MM.1S (cell line): Measurements from ENCODE around the gene MEAK7.

Experiments
- DNase-seq: peaks from one replicate; pipeline ENCODE4 v3.0.0-alpha.2; 2015
- H2AFZ ChIP-seq: fragments of 300-600 bp; sonication (generic); 2 replicates; pipeline ENCODE4 v1.6.0; 2016; ENCODE audit warnings: antibody characterized with exemption, low read length
- H3F3A ChIP-seq: fragments of 300-600 bp; sonication (generic); 2 replicates; pipeline ENCODE4 v1.6.1; 2016; ENCODE audit warnings: mild to moderate bottlenecking, antibody characterized with exemption, low read length, moderate library complexity, mixed read lengths; ENCODE audit not compliant: insufficient read depth
- H3K27ac ChIP-seq: fragments of 300-600 bp; sonication (generic); 2 replicates; pipeline ENCODE4 v1.5.1; 2016; ENCODE audit warnings: mild to moderate bottlenecking, low read length
- H3K27me3 ChIP-seq: fragments of 300-600 bp; sonication (generic); replicated peaks from 2 replicates; pipeline ENCODE4 v1.6.0; 2016; ENCODE audit warnings: low read length; ENCODE audit not compliant: insufficient read depth
- H3K36me3 ChIP-seq: fragments of 300-600 bp; sonication (generic); replicated peaks from 2 replicates; pipeline ENCODE4 v1.6.1; 2016; ENCODE audit warnings: mild to moderate bottlenecking, low read length, mixed read lengths; ENCODE audit not compliant: insufficient read depth
- H3K4me1 ChIP-seq: fragments of 300-600 bp; sonication (generic); 2 replicates; pipeline ENCODE4 v1.6.1; 2016; ENCODE audit warnings: low read length, mixed read lengths
- H3K4me2 ChIP-seq: fragments of 300-600 bp; sonication (generic); 2 replicates; pipeline ENCODE4 v1.6.0; 2016; ENCODE audit warnings: low read depth, low read length
- H3K4me3 ChIP-seq: fragments of 300-600 bp; sonication (generic); 2 replicates; pipeline ENCODE4 v1.5.1; 2016; ENCODE audit warnings: low read length, mixed read lengths
- H3K79me2 ChIP-seq: fragments of 300-600 bp; sonication (generic); 2 replicates; pipeline ENCODE4 v1.6.1; 2016; ENCODE audit warnings: mixed run types, low read length, mixed read lengths
- H3K9ac ChIP-seq: fragments of 300-600 bp; sonication (generic); 2 replicates; pipeline ENCODE4 v1.6.1; 2016; ENCODE audit warnings: low read length, mixed read lengths
- H3K9me2 ChIP-seq: fragments of 300-600 bp; sonication (generic); replicated peaks from 2 replicates; pipeline ENCODE4 v1.6.1; 2016; ENCODE audit warnings: mild to moderate bottlenecking, low read length, mixed read lengths; ENCODE audit not compliant: insufficient read depth
- H3K9me3 ChIP-seq: fragments of 300-600 bp; sonication (generic); replicated peaks from 2 replicates; pipeline ENCODE4 v1.6.1; 2016; ENCODE audit warnings: mild to moderate bottlenecking, low read length, mixed read lengths; ENCODE audit not compliant: insufficient read depth
- H4K20me1 ChIP-seq: fragments of 300-600 bp; sonication (generic); 2 replicates; pipeline ENCODE4 v1.6.1; 2016; ENCODE audit warnings: mild to moderate bottlenecking, low read length, moderate library complexity, mixed read lengths; ENCODE audit not compliant: insufficient read depth
- EZH2 ChIP-seq: fragments of 300-600 bp; sonication (generic); optimal IDR thresholded peaks from 2 replicates; pipeline ENCODE3; 2017; ENCODE audit warnings: low read depth, mild to moderate bottlenecking, antibody characterized with exemption, low read length, mixed read lengths
- EZH2phosphoT487 ChIP-seq: fragments of 300-600 bp; sonication (generic); IDR thresholded peaks from 2 replicates; pipeline ENCODE4 v1.6.1; 2018; ENCODE audit warnings: antibody characterized with exemption, low read length
- TF ChIP-seq, protein P1 (sequence below): fragments of 300-600 bp; sonication (generic); IDR thresholded peaks from 2 replicates; pipeline ENCODE4 v1.5.1; 2016; ENCODE audit warnings: antibody characterized with exemption, low read length, mixed read lengths

MEAK7 gene

DNA sequence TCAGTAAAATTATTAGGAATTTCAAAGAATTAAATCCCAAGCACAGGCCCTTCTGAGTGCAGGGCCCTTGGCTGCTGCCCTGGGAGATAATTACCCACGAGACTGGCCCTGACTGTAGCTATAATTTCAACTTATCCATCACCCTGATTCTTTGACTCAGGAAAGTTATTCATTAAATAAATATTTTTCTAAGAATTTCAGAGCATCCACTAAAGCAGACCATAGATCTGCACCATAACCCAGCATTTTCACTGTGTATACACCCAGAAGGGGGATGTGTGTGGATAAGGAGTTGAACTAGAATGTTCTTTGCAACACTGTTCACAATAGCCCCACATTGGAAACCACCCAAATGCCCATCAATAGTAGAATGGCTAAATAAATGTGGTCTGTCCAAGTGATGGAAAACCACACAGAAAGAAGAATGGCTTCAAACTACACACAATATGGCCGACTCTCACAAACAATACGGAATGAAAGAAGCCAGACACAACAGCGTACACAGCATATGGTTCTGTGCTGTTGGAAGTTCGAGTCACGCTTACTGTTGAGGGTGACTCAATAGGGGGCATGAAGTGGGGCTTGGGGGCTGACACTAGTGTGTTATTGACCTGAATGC lies 33.9 kb upstream of the MEAK7 start:
- H3K79me2 ChIP-seq, result no peaks in the 10 kb centered on the region
- H4K20me1 ChIP-seq, result no peaks in the 10 kb centered on the region
- no peaks in the 10 kb centered on the region for H3K27me3 ChIP-seq
- no peaks in the 10 kb centered on the region for H3K9me2 ChIP-seq
- TF ChIP-seq, protein P1, sequence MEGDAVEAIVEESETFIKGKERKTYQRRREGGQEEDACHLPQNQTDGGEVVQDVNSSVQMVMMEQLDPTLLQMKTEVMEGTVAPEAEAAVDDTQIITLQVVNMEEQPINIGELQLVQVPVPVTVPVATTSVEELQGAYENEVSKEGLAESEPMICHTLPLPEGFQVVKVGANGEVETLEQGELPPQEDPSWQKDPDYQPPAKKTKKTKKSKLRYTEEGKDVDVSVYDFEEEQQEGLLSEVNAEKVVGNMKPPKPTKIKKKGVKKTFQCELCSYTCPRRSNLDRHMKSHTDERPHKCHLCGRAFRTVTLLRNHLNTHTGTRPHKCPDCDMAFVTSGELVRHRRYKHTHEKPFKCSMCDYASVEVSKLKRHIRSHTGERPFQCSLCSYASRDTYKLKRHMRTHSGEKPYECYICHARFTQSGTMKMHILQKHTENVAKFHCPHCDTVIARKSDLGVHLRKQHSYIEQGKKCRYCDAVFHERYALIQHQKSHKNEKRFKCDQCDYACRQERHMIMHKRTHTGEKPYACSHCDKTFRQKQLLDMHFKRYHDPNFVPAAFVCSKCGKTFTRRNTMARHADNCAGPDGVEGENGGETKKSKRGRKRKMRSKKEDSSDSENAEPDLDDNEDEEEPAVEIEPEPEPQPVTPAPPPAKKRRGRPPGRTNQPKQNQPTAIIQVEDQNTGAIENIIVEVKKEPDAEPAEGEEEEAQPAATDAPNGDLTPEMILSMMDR, result no peak
- no peak for TF ChIP-seq EZH2phosphoT487
- no peak for TF ChIP-seq EZH2
- H3K9ac ChIP-seq, result no peak overlapping the region
- no peak overlapping the region for H2AFZ ChIP-seq
- H3F3A ChIP-seq, result no peaks in the 10 kb centered on the region
- H3K9me3 ChIP-seq, result no peaks in the 10 kb centered on the region
- H3K36me3 ChIP-seq, result no peaks in the 10 kb centered on the region
- no peak overlapping the region for H3K4me3 ChIP-seq
- H3K4me2 ChIP-seq, result no peak overlapping the region
- no peaks in the 10 kb centered on the region for H3K4me1 ChIP-seq
- DNase-seq, result no peak
- H3K27ac ChIP-seq, result no peak overlapping the region

GRCh38 chr16:84537491-84538151 lies 33.2 kb upstream of the MEAK7 start:
- H3K4me1 ChIP-seq, result no peaks in the 10 kb centered on the region
- H3K4me2 ChIP-seq, result no peak overlapping the region
- no peaks in the 10 kb centered on the region for H3K36me3 ChIP-seq
- no peaks in the 10 kb centered on the region for H3F3A ChIP-seq
- no peaks in the 10 kb centered on the region for H3K9me2 ChIP-seq
- no peaks in the 10 kb centered on the region for H3K9me3 ChIP-seq
- H2AFZ ChIP-seq, result no peak overlapping the region
- H3K9ac ChIP-seq, result no peak overlapping the region
- H3K4me3 ChIP-seq, result no peak overlapping the region
- H3K79me2 ChIP-seq, result no peaks in the 10 kb centered on the region
- H3K27me3 ChIP-seq, result no peaks in the 10 kb centered on the region
- H4K20me1 ChIP-seq, result no peaks in the 10 kb centered on the region
- no peak overlapping the region for H3K27ac ChIP-seq
- TF ChIP-seq EZH2phosphoT487, result no peak
- TF ChIP-seq EZH2, result no peak
- TF ChIP-seq, protein P1, result no peak
- no peak for DNase-seq

GRCh38 chr16:84535851-84536250 lies 31.4 kb upstream of the MEAK7 start:
- no peak overlapping the region for H3K9ac ChIP-seq
- no peak overlapping the region for H3K27ac ChIP-seq
- H3K9me3 ChIP-seq, result no peaks in the 10 kb centered on the region
- H3K4me2 ChIP-seq, result no peak overlapping the region
- no peaks in the 10 kb centered on the region for H3F3A ChIP-seq
- no peaks in the 10 kb centered on the region for H4K20me1 ChIP-seq
- TF ChIP-seq EZH2phosphoT487 (no peak), EZH2 (no peak)
- TF ChIP-seq, protein P1, result no peak
- no peaks in the 10 kb centered on the region for H3K27me3 ChIP-seq
- no peak for DNase-seq
- no peak overlapping the region for H3K4me3 ChIP-seq
- no peaks in the 10 kb centered on the region for H3K36me3 ChIP-seq
- H3K79me2 ChIP-seq, result no peaks in the 10 kb centered on the region
- no peaks in the 10 kb centered on the region for H3K4me1 ChIP-seq
- no peaks in the 10 kb centered on the region for H3K9me2 ChIP-seq
- no peak overlapping the region for H2AFZ ChIP-seq
